CD4-positive, alpha-beta T cell treated with Interleukin-4 for 1 hour (primary cell): ENCODE results near the gene DUSP22.
A peak's percentile ranks its signal among the peaks of the same experiment; 100 is the strongest.
"Not testable (repeated sequence)": the region's sequence is repeated elsewhere in the genome, so short reads cannot be mapped to it uniquely, and the experiment has no call there.

ENCODE experiments used
- DNase-seq, 2 donors: peaks; one replicate each; pipeline ENCODE4 v3.0.0-alpha.2; 2020 to 2022

The DUSP22 gene, protein sequence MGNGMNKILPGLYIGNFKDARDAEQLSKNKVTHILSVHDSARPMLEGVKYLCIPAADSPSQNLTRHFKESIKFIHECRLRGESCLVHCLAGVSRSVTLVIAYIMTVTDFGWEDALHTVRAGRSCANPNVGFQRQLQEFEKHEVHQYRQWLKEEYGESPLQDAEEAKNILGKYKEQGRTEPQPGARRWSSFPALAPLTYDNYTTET

GRCh38 chr6:291697-292505, at the start of gene DUSP22:
Gene DUSP22, plus strand, starts transcription at chr6:292487. Its CDS starts 53 bp downstream, at chr6:292540.
- peak; percentile 78 to 86 for DNase-seq

DNA sequence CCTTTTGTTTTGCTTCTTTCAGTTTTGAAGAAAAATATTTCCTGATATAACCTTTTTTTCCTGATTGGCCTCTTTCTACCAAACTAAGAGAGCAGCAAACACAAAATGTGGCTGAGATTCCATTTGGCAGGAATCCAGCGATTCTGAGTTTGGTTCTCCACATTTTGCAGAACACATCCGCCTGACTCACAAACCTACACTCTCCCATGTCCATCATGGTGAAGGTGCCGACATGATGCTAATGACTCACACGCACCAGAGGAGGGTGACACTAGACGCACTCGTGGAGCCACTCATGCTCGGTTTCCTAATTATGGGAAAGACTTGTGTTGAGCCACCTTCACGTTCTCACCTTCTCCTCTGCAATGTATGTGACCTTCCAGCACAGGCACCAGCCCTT, 45.9 kb upstream of the DUSP22 start:
- peak in 1 of 2 donors; percentile 52 for DNase-seq

GRCh38 chr6:247351-247750, 44.9 kb upstream of the DUSP22 start:
- DNase-seq, result no peak

DNA sequence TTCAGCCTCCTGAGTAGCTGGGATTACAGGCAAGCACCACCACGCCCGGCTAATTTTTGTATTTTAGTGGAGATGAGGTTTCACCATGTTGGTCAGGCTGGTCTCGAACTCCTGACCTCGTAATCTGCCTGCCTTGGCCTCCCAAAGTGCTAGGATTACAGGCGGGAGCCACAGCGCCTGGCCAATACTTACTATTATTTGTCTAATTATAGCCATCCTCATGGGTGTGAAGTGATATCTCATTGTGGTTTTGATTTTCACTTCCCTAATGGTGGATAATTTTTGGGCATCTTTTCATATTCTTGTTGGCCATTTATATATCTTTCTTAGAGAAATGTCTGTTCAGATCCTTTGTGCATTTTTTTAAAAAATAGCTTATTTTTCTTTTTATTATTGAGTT, 44.2 kb upstream of the DUSP22 start:
- not testable (repeated sequence) for DNase-seq

GRCh38 chr6:250676-251075, 41.6 kb upstream of the DUSP22 start:
- DNase-seq, result no peak

- no peak for DNase-seq
These were observed 40.4 kb upstream of the DUSP22 start for GRCh38 chr6:251920-252319.

GRCh38 chr6:252775-253535, 39.3 kb upstream of the DUSP22 start:
- DNase-seq, result no peak

DNA sequence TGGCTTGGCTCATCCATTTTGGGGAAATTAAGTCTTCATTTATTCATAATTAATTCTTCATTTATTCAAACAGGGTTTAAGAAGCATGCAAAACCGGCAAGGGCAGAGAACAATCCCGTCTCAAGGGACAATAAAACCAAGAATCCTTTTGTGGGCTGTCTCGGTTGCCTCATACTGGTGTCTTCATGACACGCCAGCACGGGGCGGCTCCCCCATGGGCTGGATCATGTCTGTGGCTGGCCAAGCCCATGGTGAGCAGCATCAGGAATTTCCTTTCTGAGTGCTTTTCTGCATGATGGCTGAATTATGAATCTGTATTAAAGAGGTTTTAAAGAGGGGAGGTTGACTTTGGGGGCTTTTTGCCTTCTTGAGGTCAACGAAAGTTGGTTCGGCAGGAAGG, 38.3 kb upstream of the DUSP22 start:
- no peak for DNase-seq

- DNase-seq, result no peak
These were observed 37.1 kb upstream of the DUSP22 start for GRCh38 chr6:255041-255750.

- peak; percentile 29 to 38 for DNase-seq
These were observed 36.6 kb upstream of the DUSP22 start for GRCh38 chr6:255751-256083.

DNA sequence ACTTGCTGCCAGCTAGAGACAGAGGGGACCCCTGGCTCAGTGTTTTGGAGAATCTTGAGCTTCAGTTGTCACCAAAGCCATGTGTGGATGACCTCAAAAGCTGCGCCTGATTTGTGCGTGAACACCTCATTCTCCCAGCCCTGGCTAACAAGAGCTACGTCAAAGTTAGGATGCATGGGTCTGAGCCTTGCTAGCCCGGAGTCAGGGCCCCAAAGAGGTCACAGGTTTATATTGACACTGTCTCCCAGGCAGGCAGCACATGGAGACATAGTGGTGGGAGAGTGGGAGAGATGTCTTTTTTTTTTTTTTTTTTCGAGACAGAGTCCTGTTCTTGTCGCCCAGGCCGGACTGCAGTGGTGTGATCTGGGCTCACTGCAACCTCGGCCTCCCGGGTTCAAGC, 36.1 kb upstream of the DUSP22 start:
- DNase-seq, result no peak

- no peak for DNase-seq
These were observed 35.1 kb upstream of the DUSP22 start for GRCh38 chr6:257031-257725.

DNA sequence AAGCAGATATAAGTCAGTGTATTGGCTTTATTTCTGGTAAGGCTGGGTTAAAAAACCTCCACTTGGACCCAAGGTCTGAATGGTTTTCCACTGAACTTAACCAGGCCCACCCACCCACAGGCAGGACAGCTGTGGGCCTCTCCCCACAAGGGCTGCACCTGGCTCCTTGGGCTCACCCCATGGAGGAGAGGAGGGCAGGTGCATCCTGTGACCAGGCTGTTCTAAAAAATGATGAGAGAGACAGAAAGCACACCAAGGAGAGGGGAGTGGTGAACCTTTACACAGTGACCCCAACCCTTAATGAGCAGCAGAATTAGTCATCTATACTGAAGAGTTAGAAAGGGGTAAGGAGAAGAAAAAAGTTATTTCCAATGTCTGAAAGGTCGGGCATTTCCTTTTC, 34.5 kb upstream of the DUSP22 start:
- no peak for DNase-seq

DNA sequence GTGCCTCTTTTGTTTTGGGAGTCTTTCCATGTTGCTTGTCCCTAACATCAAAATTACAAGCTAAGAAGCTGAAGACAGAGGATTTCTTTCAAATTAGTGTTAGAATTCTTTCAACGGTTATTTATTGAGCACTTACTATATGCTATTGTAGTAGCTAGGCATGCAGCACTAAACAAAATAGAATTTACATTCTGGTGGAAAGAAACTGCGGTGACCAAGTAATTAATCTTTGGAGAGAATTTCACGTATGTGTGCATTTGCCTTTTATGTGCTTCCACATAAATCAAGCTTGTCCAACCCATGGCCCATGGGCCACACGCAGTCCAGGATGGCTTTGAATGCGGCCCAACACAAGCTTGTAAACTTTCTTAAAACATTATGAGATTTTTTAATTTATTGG, 33.0 kb upstream of the DUSP22 start:
- no peak for DNase-seq

GRCh38 chr6:259901-260508, 32.3 kb upstream of the DUSP22 start:
- DNase-seq, result peak in 1 of 2 donors; percentile 47

DNA sequence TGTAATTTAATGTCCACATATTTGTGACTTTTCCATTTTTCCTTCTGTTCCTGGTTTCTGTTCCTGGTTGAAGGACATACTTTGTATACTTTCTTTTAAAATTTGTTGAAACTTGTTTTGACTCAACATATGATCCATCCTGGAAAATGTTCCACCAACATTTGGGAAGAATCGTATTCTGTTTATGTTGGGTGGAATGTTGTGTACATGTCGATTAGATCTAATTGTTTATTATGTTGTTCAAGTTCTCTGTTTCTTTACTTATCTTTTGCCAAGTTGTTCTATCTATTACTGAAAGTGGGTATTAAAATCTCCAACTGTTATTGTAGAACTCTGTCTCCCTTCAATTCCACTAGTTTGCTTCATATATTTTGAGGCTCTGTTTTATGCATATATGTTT, 27.7 kb upstream of the DUSP22 start:
- DNase-seq, result no peak

DNA sequence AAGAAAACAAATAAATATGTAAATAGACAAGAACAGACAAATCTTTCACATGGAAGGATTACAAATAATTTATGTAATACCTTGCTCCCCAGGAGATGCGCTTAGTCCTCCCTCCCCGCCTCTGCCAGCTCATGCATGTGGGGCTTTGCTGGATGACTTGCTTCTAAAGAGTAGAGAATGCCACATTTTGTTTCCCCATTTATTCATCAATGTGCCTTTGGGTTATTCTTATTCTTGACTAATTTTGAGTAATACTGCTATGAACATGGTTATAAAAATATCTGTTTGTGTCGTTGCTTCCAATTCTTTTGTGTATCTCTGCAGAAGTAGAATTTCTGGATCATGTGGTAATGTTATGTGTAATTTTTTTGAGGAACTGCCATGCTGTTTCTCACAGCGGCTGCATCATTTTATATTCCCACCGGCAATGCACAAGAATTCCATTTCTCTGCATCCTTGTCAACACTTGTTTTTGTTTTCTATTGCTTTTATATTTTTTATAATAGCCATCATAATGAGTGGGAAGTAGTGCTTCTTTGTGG, 23.8 kb upstream of the DUSP22 start:
- no peak for DNase-seq

DNA sequence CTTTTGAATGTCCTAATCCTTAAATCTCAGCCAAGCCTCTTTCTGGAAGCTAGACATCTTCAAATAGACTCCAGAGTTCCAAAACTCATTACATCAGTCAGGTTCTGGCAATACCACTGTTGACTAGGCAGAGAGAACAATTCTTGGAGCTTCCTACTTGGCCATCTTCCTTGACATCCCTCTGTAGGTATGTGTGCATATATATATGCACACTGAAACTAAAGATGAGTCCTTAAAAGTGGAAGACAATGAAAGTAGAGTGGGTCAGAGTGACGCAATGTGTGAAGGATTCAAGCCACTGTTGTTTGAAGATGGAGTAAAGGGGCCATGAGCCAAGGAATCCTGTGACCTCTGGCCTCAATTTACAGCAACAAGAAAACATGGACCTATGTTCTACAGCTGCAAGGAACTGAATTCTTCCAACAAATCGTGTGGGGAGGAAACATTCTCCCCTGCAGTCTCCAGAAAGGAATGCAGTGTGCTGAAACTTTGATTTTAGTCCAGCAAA, 18.7 kb upstream of the DUSP22 start:
- DNase-seq, result no peak

DNA sequence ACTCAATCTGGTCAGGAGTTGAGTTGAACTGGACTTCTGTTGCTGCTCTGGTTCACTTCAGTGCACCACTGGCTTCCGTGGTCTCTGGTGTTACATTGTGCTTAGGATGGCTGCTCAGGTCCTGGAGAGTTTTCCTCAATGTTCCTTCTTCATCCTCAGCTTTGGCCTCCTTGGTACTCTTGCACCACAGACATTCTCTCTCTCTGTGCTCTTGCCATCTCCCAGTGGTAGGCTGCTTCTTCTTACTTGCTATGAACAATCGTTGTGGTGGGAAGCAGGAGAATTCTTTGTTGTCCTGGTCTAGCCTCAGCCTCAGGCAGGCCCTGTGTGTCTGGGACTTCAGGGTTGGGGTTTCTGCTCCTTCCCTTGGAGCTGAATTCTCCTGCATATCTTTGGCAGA, 14.5 kb upstream of the DUSP22 start:
- no peak for DNase-seq

- no peak for DNase-seq
These were observed 13.8 kb upstream of the DUSP22 start for GRCh38 chr6:278494-278893.

DNA sequence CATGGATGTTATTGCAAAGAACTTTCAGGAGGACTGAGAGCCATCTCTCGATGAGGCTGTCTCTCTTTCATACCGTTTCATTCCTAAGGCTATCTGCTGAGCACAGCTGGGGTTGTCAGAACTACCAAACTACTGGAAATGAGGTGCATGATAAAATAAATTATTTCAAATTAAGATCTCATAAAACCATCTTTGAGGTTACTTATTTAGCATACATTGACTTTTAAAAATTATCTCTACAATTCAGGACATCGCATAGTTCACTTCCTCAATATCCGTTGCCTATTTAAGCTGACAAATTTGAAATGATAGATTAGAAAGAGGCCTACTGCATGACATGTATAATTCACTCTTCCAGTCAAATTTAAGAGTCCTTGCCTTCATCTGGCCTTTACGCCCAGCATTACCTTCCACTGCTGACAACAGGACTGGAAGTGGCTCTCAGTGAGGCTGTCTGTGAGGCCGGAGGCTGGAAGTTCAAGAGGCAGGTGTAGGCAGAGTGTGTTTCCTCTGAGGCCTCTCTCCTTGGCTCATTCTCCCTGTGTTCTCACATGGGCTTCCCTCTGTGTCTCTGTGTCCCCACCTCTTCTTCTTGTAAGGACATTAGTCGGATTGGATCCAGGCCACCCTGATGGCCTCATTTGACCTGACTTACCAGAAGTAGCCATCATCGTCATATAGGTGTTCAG, 12.8 kb upstream of the DUSP22 start:
- DNase-seq, result no peak
